Skeletal muscle tissue (tissue), 4 donors: Measurements from ENCODE around the gene TENM4. TPM values are rescaled to one million over a fixed set of nuclear protein-coding genes. Genes with fewer than 3 reads are reported as not detected.

ENCODE experiments used
- H3K27ac ChIP-seq: one replicate; pipeline ENCODE4 v1.7.0; 2013; ENCODE audit warnings: mild to moderate bottlenecking, low read depth, low read length, inconsistent platforms
- H3K27me3 ChIP-seq, 3 donors: one replicate each; pipeline ENCODE4 v1.7.0; 2013; ENCODE audit warnings: low read length in 3 of 3; ENCODE audit not compliant: control insufficient read depth in 3 of 3, insufficient read depth in 3 of 3
- H3K36me3 ChIP-seq, 3 donors: one replicate each; pipeline ENCODE4 v1.7.0; 2013; ENCODE audit warnings: low read length in 3 of 3; ENCODE audit not compliant: control insufficient read depth in 3 of 3, insufficient read depth in 3 of 3
- H3K4me1 ChIP-seq, 3 donors: one replicate each; pipeline ENCODE4 v1.7.0; 2013; ENCODE audit warnings: low read length in 3 of 3, mild to moderate bottlenecking in 3 of 3; ENCODE audit not compliant: control insufficient read depth in 3 of 3, insufficient read depth in 3 of 3
- H3K4me3 ChIP-seq, 3 donors: one replicate each; pipeline ENCODE4 v1.7.0; 2013; ENCODE audit warnings: low read length in 3 of 3
- H3K9ac ChIP-seq, 3 donors: one replicate each; pipeline ENCODE4 v1.7.0; 2013; ENCODE audit warnings: low read length in 3 of 3, mild to moderate bottlenecking in 3 of 3, moderate library complexity in 2 of 3, low read depth in 1 of 3
- H3K9me3 ChIP-seq, 3 donors: one replicate each; pipeline ENCODE4 v1.7.0; 2013; ENCODE audit warnings: low read length in 3 of 3; ENCODE audit not compliant: control insufficient read depth in 3 of 3
- total RNA-seq: library from RNA; depleted of rRNA; stranded (reverse); fragments of >200 nt; gene quantifications from one replicate; pipeline ENCODE4 v1.2.3, GENCODE V29; 2014
- donor health status: Osteomylitis.

The TENM4 gene
- total RNA-seq, 1 donor from 2014 or later, result 18.3 TPM

DNA sequence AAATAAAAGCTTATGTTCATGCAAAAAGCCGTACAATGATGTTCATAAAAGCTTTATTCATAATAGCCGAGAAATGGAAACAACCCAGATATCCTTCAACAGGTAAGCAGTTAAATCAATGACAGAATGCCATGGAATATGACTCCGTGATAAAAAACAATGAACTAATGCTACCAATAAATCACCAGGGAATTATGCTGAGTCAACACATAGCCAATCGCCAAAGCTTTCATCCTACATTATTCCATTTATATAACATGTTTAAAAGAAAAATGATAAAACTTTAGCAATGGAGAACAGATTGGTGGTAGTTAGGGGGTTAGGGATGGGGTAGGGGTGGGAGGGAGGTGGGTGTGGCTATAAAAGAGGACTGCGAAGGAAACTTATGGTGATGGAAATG lies 356.4 kb downstream of the TENM4 start:
- no peaks in the 10 kb centered on the region for H3K27me3 ChIP-seq
- H3K9ac ChIP-seq, result no peak overlapping the region
- no peak overlapping the region for H3K4me3 ChIP-seq
- H3K9me3 ChIP-seq, result no peaks in the 10 kb centered on the region
- H3K27ac ChIP-seq, result no peak overlapping the region
- H3K4me1 ChIP-seq, result peaks cover 14 to 22% (median 19%) of the 10 kb centered on the region in 3 donors
- H3K36me3 ChIP-seq, result no peaks in the 10 kb centered on the region

DNA sequence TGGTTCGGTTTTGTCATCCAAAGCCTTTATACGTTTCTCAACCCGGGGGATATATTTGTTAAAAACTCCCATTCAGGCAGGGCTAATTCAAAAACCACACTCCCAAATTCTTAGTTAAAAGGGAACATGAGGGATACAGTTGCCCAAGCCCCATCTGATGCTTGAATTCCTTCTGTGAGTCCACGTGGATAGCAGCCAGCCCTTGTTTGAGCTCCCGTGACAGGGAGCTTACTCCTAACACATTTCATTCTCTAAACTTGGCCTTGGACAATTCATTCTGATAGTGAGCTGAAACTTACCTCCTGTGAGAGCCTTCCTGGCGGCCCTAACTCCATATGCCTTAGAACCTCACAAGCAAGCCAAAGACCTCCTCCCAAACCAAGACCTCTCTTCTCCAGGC lies 357.5 kb downstream of the TENM4 start:
- no peak overlapping the region for H3K27ac ChIP-seq
- H3K9ac ChIP-seq, result no peak overlapping the region
- no peaks in the 10 kb centered on the region for H3K36me3 ChIP-seq
- peaks cover 14 to 22% (median 19%) of the 10 kb centered on the region in 3 donors for H3K4me1 ChIP-seq
- no peaks in the 10 kb centered on the region for H3K9me3 ChIP-seq
- H3K4me3 ChIP-seq, result no peak overlapping the region
- no peaks in the 10 kb centered on the region for H3K27me3 ChIP-seq

- no peak overlapping the region for H3K4me3 ChIP-seq
- H3K27ac ChIP-seq, result no peak overlapping the region
- H3K36me3 ChIP-seq, result no peaks in the 10 kb centered on the region
- H3K9me3 ChIP-seq, result no peaks in the 10 kb centered on the region
- peaks cover 11 to 19% (median 19%) of the 10 kb centered on the region in 3 donors for H3K4me1 ChIP-seq
- no peak overlapping the region for H3K9ac ChIP-seq
- H3K27me3 ChIP-seq, result no peaks in the 10 kb centered on the region
Observed at GRCh38 chr11:79082907-79083306, 357.9 kb downstream of the TENM4 start.

DNA sequence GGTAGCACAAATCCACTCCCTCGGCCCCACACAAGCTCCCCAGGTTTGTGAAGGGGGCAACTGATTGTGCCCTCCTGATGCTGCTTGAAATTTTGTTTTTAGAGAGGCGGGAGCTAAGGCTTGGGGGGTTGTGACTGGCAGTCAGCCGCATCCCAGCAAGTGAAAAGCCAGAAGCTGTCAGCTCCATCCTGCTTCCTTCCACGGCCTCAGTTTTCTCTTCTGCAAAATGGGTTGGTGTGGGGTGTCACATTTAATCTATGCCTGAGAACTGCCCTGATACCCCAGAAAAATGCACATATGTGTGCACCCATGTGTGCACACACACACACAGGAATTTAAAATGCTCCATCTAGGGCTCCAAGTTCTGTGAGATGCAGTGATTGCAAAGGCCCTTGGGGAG lies 358.6 kb downstream of the TENM4 start:
- Histone ChIP-seq H3K36me3 (no peaks in the 10 kb centered on the region), H3K9me3 (no peaks in the 10 kb centered on the region), H3K27me3 (no peaks in the 10 kb centered on the region), H3K4me1 (peaks cover 4 to 13% (median 13%) of the 10 kb centered on the region in 3 donors), H3K9ac (no peak overlapping the region), H3K4me3 (no peak overlapping the region), H3K27ac (no peak overlapping the region)

- no peaks in the 10 kb centered on the region for H3K36me3 ChIP-seq
- H3K4me1 ChIP-seq, result peaks cover 0 to 8% (median 6%) of the 10 kb centered on the region in 3 donors
- H3K27ac ChIP-seq, result no peak overlapping the region
- no peak overlapping the region for H3K4me3 ChIP-seq
- H3K9ac ChIP-seq, result no peak overlapping the region
- no peaks in the 10 kb centered on the region for H3K9me3 ChIP-seq
- no peaks in the 10 kb centered on the region for H3K27me3 ChIP-seq
Observed at GRCh38 chr11:79081471-79082031, 359.3 kb downstream of the TENM4 start.

GRCh38 chr11:79080551-79080950 lies 360.3 kb downstream of the TENM4 start:
- H3K4me3 ChIP-seq, result no peak overlapping the region
- H3K4me1 ChIP-seq, result no peaks in the 10 kb centered on the region
- H3K9me3 ChIP-seq, result no peaks in the 10 kb centered on the region
- no peaks in the 10 kb centered on the region for H3K27me3 ChIP-seq
- no peak overlapping the region for H3K27ac ChIP-seq
- no peak overlapping the region for H3K9ac ChIP-seq
- H3K36me3 ChIP-seq, result no peaks in the 10 kb centered on the region

GRCh38 chr11:79078999-79079398 lies 361.8 kb downstream of the TENM4 start:
- no peak overlapping the region for H3K4me3 ChIP-seq
- H3K9ac ChIP-seq, result no peak overlapping the region
- H3K4me1 ChIP-seq, result no peaks in the 10 kb centered on the region
- no peaks in the 10 kb centered on the region for H3K9me3 ChIP-seq
- H3K36me3 ChIP-seq, result no peaks in the 10 kb centered on the region
- no peaks in the 10 kb centered on the region for H3K27me3 ChIP-seq
- no peak overlapping the region for H3K27ac ChIP-seq

DNA sequence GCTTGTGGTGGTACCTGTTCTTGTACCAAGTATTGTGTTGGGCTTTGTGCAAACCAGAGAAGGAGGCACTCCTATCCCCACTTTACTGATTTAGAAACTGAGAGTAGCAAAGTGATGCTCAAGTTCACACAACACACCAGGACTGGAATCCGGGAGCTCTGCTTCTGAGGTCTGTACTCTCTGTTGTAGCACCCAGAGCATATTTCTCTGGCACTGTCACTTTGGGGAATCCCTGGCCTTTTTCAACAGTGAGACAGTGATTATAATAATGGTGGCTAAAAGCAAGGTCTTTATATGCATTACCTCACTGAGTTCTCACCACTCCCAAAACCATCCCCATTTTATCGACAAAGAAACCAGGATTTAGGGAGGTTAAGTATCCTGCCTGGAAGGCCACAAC lies 362.4 kb downstream of the TENM4 start:
- Histone ChIP-seq H3K4me1 (no peaks in the 10 kb centered on the region), H3K4me3 (no peak overlapping the region), H3K9ac (no peak overlapping the region), H3K27me3 (no peaks in the 10 kb centered on the region), H3K27ac (no peak overlapping the region), H3K36me3 (no peaks in the 10 kb centered on the region), H3K9me3 (no peaks in the 10 kb centered on the region)

GRCh38 chr11:79077702-79078330 lies 363.0 kb downstream of the TENM4 start:
- Histone ChIP-seq H3K4me3 (no peak overlapping the region), H3K4me1 (no peaks in the 10 kb centered on the region), H3K9me3 (no peaks in the 10 kb centered on the region), H3K27me3 (no peaks in the 10 kb centered on the region), H3K27ac (no peak overlapping the region), H3K9ac (no peak overlapping the region), H3K36me3 (no peaks in the 10 kb centered on the region)

DNA sequence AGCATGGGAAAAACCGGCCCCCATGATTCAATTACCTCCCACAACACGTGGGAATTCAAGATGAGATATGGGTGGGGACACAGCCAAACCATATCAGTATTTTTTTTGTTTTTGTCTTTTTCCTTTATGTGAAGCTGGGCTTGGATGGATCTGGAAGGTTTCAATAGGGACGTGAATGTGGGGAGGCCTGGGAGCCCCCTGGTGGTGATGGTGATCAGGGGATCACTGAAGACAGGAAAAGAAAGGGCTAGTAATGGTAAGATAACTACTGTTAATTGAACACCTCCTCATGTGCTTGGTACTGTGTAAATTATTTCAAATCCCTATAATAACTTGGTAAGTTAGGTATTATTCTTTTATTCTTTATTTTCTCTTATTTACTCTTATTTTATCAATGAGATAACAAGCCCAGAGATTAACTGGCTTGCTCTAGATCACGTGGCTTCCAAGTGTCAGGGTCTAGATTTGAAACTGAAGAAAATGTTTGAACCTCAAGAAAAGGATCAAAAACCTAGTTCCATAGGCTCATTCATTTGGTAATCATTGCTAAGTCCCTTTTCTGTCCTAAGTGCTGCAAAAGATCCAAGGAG lies 364.2 kb downstream of the TENM4 start:
- no peaks in the 10 kb centered on the region for H3K36me3 ChIP-seq
- no peak overlapping the region for H3K27ac ChIP-seq
- no peak overlapping the region for H3K9ac ChIP-seq
- no peaks in the 10 kb centered on the region for H3K27me3 ChIP-seq
- no peaks in the 10 kb centered on the region for H3K9me3 ChIP-seq
- no peak overlapping the region for H3K4me3 ChIP-seq
- no peaks in the 10 kb centered on the region for H3K4me1 ChIP-seq
